T-cell (primary cell): Measurements from ENCODE around the gene BCR. TPM values are rescaled to one million over a fixed set of nuclear protein-coding genes. Genes with fewer than 3 reads are reported as not detected.

Experiments used
- ATAC-seq, 4 experiments: fragments of 200-7000 bp in 3 of 4; fragments of 150-1000 bp in 1 of 4; cut with Tn5 transposase; replicated peaks in 1 of 4; 1 replicate in 3 of 4; 2 replicates in 1 of 4; pipeline ENCODE4 v1.10.0; 2021; ENCODE audit warnings: moderate library complexity in 3 of 4, mild to moderate bottlenecking in 2 of 4, moderate number of reproducible peaks in 1 of 4
- CTCF ChIA-PET, 2 donors: fragments of 300-600 bp; sonication (Branson Sonifier 250); formaldehyde crosslinking; loops; one replicate each; lab custom pipeline; 2022; ENCODE audit warnings: antibody characterized with exemption in 2 of 2; lab: Charles Lee
- POLR2A ChIA-PET, 2 donors: fragments of 300-600 bp; sonication (Branson Sonifier 250); formaldehyde crosslinking; loops; one replicate each; lab custom pipeline; 2022; ENCODE audit warnings: antibody characterized with exemption in 2 of 2; lab: Charles Lee
- DNase-seq, 35 experiments: peaks; one replicate each; pipeline versions ENCODE4 v3.0.0 to v3.0.0-alpha.2; 2013 to 2023
- H3K27ac ChIP-seq: one replicate; pipeline ENCODE4 v1.5.1; 2013; ENCODE audit warnings: low read length
- H3K27me3 ChIP-seq, 2 experiments: replicated peaks in 1 of 2; 1 replicate in 1 of 2; 2 replicates in 1 of 2; pipeline versions ENCODE4 v1.6.1 to v1.7.0; 2013; ENCODE audit warnings: low read length in 1 of 2, mixed read lengths in 1 of 2; ENCODE audit not compliant: control insufficient read depth in 2 of 2, insufficient read depth in 2 of 2; ENCODE audit errors: extremely low read depth in 1 of 2
- H3K36me3 ChIP-seq, 2 donors: 1 replicate in 1 of 2; 2 replicates in 1 of 2; pipeline versions ENCODE4 v1.6.1 to v1.7.0; 2013; ENCODE audit warnings: low read length in 1 of 2; ENCODE audit not compliant: control insufficient read depth in 2 of 2, insufficient read depth in 1 of 2; ENCODE audit errors: extremely low read depth in 1 of 2
- H3K4me1 ChIP-seq, 2 experiments: 1 replicate in 1 of 2; 2 replicates in 1 of 2; pipeline versions ENCODE4 v1.6.1 to v1.7.0; 2013; ENCODE audit warnings: low read length in 2 of 2, mixed read lengths in 1 of 2; ENCODE audit not compliant: insufficient read depth in 2 of 2, control insufficient read depth in 1 of 2; ENCODE audit errors: extremely low read depth in 1 of 2
- H3K4me3 ChIP-seq, 2 donors: 1 replicate in 1 of 2; 2 replicates in 1 of 2; pipeline versions ENCODE4 v1.5.1 to v1.7.0; 2013; ENCODE audit warnings: mild to moderate bottlenecking in 2 of 2, low read length in 1 of 2, moderate library complexity in 1 of 2; ENCODE audit not compliant: control insufficient read depth in 1 of 2; ENCODE audit errors: extremely low read depth in 1 of 2
- H3K9me3 ChIP-seq: 2 replicates; pipeline ENCODE4 v1.7.0; 2013
- H3K27ac Mint-ChIP-seq, 2 donors: one replicate each; pipeline ENCODE4 v1.8.0; 2020 to 2021; ENCODE audit warnings: mild to moderate bottlenecking in 2 of 2, mixed read lengths in 2 of 2
- H3K27me3 Mint-ChIP-seq, 2 donors: one replicate each; pipeline ENCODE4 v1.8.0; 2021 to 2022; ENCODE audit warnings: mixed read lengths in 2 of 2
- H3K36me3 Mint-ChIP-seq: one replicate; pipeline ENCODE4 v1.8.0; 2021; ENCODE audit warnings: mixed read lengths
- H3K4me1 Mint-ChIP-seq, 3 donors: one replicate each; pipeline ENCODE4 v1.8.0; 2020 to 2022; ENCODE audit warnings: mixed read lengths in 3 of 3, mild to moderate bottlenecking in 1 of 3
- H3K4me3 Mint-ChIP-seq, 3 donors: one replicate each; pipeline ENCODE4 v1.8.0; 2020 to 2022; ENCODE audit warnings: mild to moderate bottlenecking in 3 of 3, mixed read lengths in 3 of 3, moderate library complexity in 3 of 3
- H3K9me3 Mint-ChIP-seq, 3 donors: one replicate each; pipeline ENCODE4 v1.8.0; 2020 to 2022; ENCODE audit warnings: mixed read lengths in 3 of 3
- WGBS: methylation state at CpG from one replicate; pipeline ENCODE4 v1.1.5; 2013; ENCODE audit warnings: missing lambda C conversion rate; ENCODE audit not compliant: insufficient coverage; 5-methylcytosine and 5-hydroxymethylcytosine counted together
- total RNA-seq, 35 experiments: library from RNA in 6 of 35; stranded (reverse) in 6 of 35; fragments of 120-200 nt in 1 of 35; gene quantifications; one replicate each; pipeline versions ENCODE4 v1.2.1 to v1.2.4 and lab custom pipeline; 2013 to 2026

BCR gene
- total RNA-seq, 5 donors from 2014 or later (not counting 1 experiment from before 2014, with no cell fraction given), result 74.6 to 103 (median 85.5) TPM

DNA sequence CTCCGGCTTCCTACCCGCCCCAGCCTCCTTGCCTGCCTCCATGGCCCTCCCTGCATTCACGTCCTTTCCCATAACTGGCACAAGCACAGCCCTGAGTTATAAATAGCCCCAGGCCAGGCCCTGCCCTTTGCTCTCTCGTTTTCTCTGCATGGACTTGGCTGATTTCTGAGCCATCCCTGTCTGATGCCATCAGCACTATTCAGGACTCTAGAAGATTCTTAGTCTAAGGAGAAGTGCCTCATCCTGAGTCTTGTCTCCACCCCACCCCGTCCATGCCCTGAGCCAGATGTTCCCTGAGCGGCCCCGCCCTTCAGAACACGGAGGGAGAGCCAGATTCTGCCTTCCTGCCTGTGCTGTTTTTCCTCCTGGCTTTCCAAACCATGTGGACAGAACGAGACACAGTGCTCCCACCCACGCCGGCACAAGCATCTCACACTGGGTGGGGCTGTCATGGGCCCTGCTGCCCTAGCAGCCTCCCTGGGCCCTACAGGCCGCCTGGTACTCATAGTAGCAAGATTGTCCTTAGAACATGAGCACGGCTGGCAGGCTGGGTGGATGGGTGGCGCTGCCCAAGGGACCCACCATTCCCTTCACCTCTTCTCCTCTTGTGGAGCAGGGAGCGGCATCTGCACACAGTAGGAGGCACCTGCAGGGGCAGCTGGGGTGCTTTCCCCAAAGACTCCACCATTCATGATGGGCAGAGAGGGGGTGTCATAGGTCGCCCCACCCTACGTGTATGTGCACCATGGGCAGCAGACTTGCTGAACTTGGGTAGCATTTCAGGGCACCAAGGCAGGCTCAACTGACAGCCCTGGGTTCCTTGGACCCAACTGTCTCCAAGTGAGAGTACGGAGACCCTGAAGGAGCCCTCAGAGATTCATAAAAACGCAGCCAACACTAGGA is 76.9 kb downstream of the BCR start:
- Mint-ChIP-seq H3K9me3 (no peaks in the 10 kb centered on the region), H3K27me3 (no peaks in the 10 kb centered on the region)

DNA sequence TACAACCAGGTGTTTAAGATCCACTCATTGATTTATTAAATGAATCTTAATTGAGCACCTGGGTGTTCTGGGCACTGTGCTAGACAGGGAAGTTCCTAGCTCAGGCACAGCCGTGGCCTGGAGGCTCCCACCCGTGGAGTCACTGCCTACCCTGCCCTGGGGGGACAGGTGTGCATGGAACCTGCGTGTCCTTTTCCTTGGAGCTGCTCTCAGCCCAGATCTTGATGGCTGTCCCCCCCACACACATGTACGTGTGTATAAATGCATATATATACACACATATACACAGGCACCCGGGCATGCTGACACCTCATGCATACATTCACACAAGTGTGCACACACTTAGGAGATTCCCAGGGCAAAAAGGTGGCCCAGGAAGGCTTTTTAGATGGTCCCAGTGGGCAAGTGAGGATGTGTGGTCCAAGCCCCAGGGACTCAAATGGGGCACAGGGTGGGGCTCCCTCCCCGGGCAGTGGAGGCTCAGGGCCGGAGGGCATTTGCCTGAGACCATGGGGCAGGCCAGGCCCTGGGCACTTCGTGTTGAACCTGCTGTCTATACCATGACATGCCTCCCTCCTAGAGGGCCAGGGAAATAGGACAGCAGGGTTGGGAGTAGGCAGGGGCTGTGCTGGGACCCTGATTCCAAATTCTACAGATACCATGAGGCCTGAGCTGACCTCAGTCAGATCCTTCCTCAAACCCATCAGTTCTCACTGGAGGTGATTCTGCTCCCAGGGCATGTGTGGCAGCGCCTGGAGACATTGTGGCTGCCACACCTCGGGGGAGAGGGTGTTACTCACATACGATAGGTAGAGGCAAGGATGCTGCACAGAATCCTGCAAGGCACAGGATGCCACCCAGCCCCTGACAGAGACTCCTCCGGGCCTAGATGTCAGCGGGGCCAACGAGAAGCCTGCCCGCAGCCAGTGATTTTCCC is 77.8 kb downstream of the BCR start:
- no peak overlapping the region for H3K27ac Mint-ChIP-seq
- WGBS, result 92% methylated on average over 11 of the region's 15 CpGs

More for the DNA sequence above, 76.9 kb downstream of the BCR start:
- H3K27me3 ChIP-seq, result no peaks in the 10 kb centered on the region
- ChIA-PET POLR2A (interaction anchor here (0.6 to 0.7 kb wide), 2 partner anchors 19 to 26 kb away, joined by 5 to 9 read pairs; no protein-coding TSS in a partner anchor), CTCF (no interaction called here)
- no peak overlapping the region for H3K4me3 Mint-ChIP-seq
- peaks cover 25% of the 10 kb centered on the region for H3K36me3 Mint-ChIP-seq
- DNase-seq, result no peak
- H3K9me3 ChIP-seq, result no peaks in the 10 kb centered on the region
- no peak overlapping the region for H3K4me3 ChIP-seq
- H3K27ac ChIP-seq, result no peak overlapping the region
- no peak for ATAC-seq
- H3K36me3 ChIP-seq, result peaks cover 9 to 62% of the 10 kb centered on the region in 2 donors
- H3K4me1 ChIP-seq, result peaks cover 0 to 10% of the 10 kb centered on the region in 2 experiments
- H3K4me1 Mint-ChIP-seq, result peaks cover 16 to 31% (median 19%) of the 10 kb centered on the region in 3 donors
- WGBS, result 85% methylated on average over 13 of the region's 19 CpGs
- H3K27ac Mint-ChIP-seq, result peak overlapping the region in 1 of 2 donors; percentile 65

DNA sequence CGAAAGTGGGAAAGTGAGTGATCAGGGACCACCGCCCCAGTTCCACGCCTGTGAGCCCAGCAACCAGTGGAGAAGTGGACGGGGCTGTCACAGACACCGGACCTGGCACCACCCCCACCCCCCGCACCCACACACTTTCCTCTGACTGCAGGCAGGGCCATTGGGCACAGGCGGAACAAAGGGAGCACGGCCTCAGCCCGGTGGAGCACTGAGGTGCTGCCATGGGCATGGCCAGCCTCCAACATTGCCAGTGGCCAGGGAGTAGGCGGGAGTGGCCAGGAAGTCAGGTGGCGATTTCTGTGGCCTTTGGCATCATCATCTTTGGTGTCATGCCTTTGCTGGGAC is 78.5 kb downstream of the BCR start:
- ChIA-PET POLR2A (no interaction called here), CTCF (no interaction called here)
- Histone ChIP-seq H3K27me3 (no peaks in the 10 kb centered on the region), H3K36me3 (peaks cover 16 to 66% of the 10 kb centered on the region in 2 donors), H3K4me1 (peaks cover 0 to 17% of the 10 kb centered on the region in 2 experiments), H3K9me3 (no peaks in the 10 kb centered on the region), H3K27ac (no peak overlapping the region), H3K4me3 (no peak overlapping the region)
- peaks cover 14 to 26% (median 18%) of the 10 kb centered on the region in 3 donors for H3K4me1 Mint-ChIP-seq
- ATAC-seq, result no peak
- no peaks in the 10 kb centered on the region for H3K9me3 Mint-ChIP-seq
- no peak overlapping the region for H3K27ac Mint-ChIP-seq
- DNase-seq, result no peak
- H3K36me3 Mint-ChIP-seq, result peaks cover 24% of the 10 kb centered on the region
- H3K27me3 Mint-ChIP-seq, result no peaks in the 10 kb centered on the region
- H3K4me3 Mint-ChIP-seq, result no peak overlapping the region
- 84% methylated on average over 10 of the region's 11 CpGs for WGBS

More for the DNA sequence above, 77.8 kb downstream of the BCR start:
- Mint-ChIP-seq H3K9me3 (no peaks in the 10 kb centered on the region), H3K27me3 (no peaks in the 10 kb centered on the region), H3K4me1 (peaks cover 16 to 29% (median 19%) of the 10 kb centered on the region in 3 donors), H3K36me3 (peaks cover 25% of the 10 kb centered on the region), H3K4me3 (no peak overlapping the region)
- peaks cover 10 to 64% of the 10 kb centered on the region in 2 donors for H3K36me3 ChIP-seq
- no peak overlapping the region for H3K4me3 ChIP-seq
- DNase-seq, result no peak
- no peak for ATAC-seq
- CTCF ChIA-PET, result no interaction called here
- peaks cover 0 to 11% of the 10 kb centered on the region in 2 experiments for H3K4me1 ChIP-seq
- POLR2A ChIA-PET, result interaction anchor here in 1 of 2 donors (0.6 kb wide), 1 partner anchor 20 kb away, joined by 9 read pairs; no protein-coding TSS in a partner anchor
- H3K27ac ChIP-seq, result no peak overlapping the region
- H3K27me3 ChIP-seq, result no peaks in the 10 kb centered on the region
- no peaks in the 10 kb centered on the region for H3K9me3 ChIP-seq

DNA sequence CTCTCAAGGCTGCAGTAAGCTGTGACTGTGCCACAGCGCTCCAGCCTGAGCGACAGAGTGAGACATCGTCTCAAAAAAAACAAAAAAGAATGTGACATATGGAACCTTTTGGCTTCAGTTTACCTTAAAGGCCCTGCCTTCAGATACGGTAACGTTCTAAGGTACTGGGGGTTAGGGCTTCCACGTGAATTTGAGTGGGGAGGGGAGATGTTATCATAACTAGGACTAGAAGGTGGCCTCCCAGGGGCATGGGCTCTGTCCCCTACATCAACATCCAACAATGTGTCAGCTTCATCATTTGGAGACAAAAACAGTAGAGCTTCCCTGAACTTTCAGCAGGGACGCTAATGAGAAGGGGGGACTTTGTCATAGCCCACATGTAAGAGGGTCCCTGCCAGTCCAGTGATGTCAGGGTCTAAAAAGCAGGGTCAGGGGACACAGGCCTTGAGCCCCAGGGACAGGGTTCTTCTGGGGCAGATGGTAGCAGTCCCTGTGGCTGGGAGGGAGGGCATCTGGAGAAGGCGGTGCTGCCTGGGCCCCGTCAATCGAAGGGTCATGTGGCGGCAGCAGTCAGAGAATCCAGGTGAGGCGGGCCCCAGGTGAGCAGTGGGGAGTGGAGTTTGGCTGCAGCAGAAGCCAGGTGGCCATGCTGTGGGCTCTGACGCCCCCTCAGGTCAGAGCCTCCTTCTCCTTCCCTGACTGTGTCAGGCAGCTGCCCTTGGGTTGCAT is 79.8 kb downstream of the BCR start:
- POLR2A ChIA-PET, result no interaction called here
- Histone ChIP-seq H3K36me3 (peaks cover 21 to 65% of the 10 kb centered on the region in 2 donors), H3K4me3 (no peak overlapping the region), H3K27ac (no peak overlapping the region), H3K9me3 (no peaks in the 10 kb centered on the region), H3K4me1 (peaks cover 0 to 27% of the 10 kb centered on the region in 2 experiments), H3K27me3 (no peaks in the 10 kb centered on the region)
- H3K36me3 Mint-ChIP-seq, result peaks cover 19% of the 10 kb centered on the region
- no peaks in the 10 kb centered on the region for H3K27me3 Mint-ChIP-seq
- no peak for ATAC-seq
- peaks cover 10 to 24% (median 17%) of the 10 kb centered on the region in 3 donors for H3K4me1 Mint-ChIP-seq
- 93% methylated on average over 10 of the region's 13 CpGs for whole genome bisulfite sequencing
- DNase-seq, result no peak
- H3K4me3 Mint-ChIP-seq, result no peak overlapping the region
- CTCF ChIA-PET, result interaction anchor here in 1 of 2 donors (0.6 kb wide), 1 partner anchor 19 kb away, joined by 3 read pairs; no protein-coding TSS in a partner anchor
- H3K9me3 Mint-ChIP-seq, result no peaks in the 10 kb centered on the region
- peak overlapping the region; percentile 52 to 59 for H3K27ac Mint-ChIP-seq

DNA sequence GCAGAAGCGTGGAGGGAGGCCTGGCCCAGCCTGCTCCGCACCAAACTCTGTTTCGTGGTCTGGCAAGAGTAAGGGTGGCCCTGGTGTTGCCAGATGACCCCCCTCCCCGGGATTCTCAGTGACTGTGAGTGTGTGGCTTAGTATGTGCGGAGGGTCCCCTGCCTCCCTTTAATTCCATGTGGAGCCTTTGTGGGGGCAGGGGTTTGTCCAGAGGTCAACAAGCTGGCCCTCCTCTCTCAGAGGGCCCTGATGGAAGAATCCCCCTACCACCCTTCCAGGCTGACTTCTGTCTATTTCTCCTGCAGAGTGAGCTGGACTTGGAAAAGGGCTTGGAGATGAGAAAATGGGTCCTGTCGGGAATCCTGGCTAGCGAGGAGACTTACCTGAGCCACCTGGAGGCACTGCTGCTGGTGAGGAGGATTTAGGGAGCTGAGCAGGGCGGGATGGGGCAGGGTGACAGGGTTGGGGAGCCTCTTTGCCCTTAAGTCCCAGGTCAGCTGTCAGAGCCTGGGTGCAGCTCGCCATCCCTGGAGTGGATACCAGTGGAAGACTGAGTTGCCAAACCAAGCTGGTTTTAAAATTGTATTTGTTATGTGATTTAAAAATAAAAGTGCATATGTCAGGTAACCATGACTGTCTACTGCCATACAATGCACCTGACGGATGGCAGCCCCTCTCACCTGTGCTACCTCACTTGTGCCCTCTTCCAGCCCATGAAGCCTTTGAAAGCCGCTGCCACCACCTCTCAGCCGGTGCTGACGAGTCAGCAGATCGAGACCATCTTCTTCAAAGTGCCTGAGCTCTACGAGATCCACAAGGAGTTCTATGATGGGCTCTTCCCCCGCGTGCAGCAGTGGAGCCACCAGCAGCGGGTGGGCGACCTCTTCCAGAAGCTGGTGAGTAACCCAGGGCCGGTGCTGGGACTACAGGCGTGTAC is 80.6 kb downstream of the BCR start:
- Mint-ChIP-seq H3K4me1 (peaks cover 10 to 18% (median 14%) of the 10 kb centered on the region in 3 donors), H3K4me3 (no peak overlapping the region), H3K27me3 (no peaks in the 10 kb centered on the region), H3K36me3 (peaks cover 24% of the 10 kb centered on the region), H3K9me3 (no peaks in the 10 kb centered on the region), H3K27ac (no peak overlapping the region)
- Histone ChIP-seq H3K36me3 (peaks cover 19 to 65% of the 10 kb centered on the region in 2 donors), H3K4me3 (no peak overlapping the region), H3K27ac (no peak overlapping the region), H3K9me3 (no peaks in the 10 kb centered on the region), H3K4me1 (peaks cover 0 to 24% of the 10 kb centered on the region in 2 experiments), H3K27me3 (no peaks in the 10 kb centered on the region)
- ChIA-PET CTCF (interaction anchor here in 1 of 2 donors (0.7 kb wide), 1 partner anchor 551 kb away, joined by 3 read pairs; no protein-coding TSS in a partner anchor), POLR2A (no interaction called here)
- 96% methylated on average over 17 of the region's 21 CpGs for WGBS
- DNase-seq (no peak), ATAC-seq (no peak)
